Hepatocyte (in vitro differentiated cells): ENCODE results near the gene CASTOR2. TPM values are rescaled to one million over a fixed set of nuclear protein-coding genes. Genes with fewer than 3 reads are reported as not detected.
"Not testable (repeated sequence)": the region's sequence is repeated elsewhere in the genome, so short reads cannot be mapped to it uniquely, and the experiment has no call there.

Experiments used
- DNase-seq: peaks from one replicate; pipeline ENCODE4 v3.0.0-alpha.2; 2016; ENCODE audit warnings: low spot score
- H2AFZ ChIP-seq: fragments of 200-600 bp; sonication (generic); 2 replicates; pipeline ENCODE4 v1.6.0; 2016; ENCODE audit warnings: antibody characterized with exemption, mild to moderate bottlenecking
- H3K27ac ChIP-seq: fragments of 200-600 bp; sonication (generic); 2 replicates; pipeline ENCODE4 v1.5.1; 2016; ENCODE audit warnings: mild to moderate bottlenecking
- H3K27me3 ChIP-seq: fragments of 200-600 bp; sonication (generic); 2 replicates; pipeline ENCODE4 v1.6.1; 2016
- H3K36me3 ChIP-seq: fragments of 200-600 bp; sonication (generic); replicated peaks from 2 replicates; pipeline ENCODE4 v1.5.1; 2016; ENCODE audit warnings: low read depth; ENCODE audit not compliant: insufficient read depth
- H3K4me1 ChIP-seq: fragments of 200-600 bp; sonication (generic); 2 replicates; pipeline ENCODE4 v1.5.1; 2016; ENCODE audit warnings: mild to moderate bottlenecking, moderate library complexity; ENCODE audit not compliant: insufficient read depth
- H3K4me2 ChIP-seq: fragments of 200-600 bp; sonication (generic); 2 replicates; pipeline ENCODE4 v1.6.0; 2016
- H3K4me3 ChIP-seq: fragments of 200-600 bp; sonication (generic); 2 replicates; pipeline ENCODE4 v1.5.1; 2016; ENCODE audit warnings: mild to moderate bottlenecking
- H3K79me2 ChIP-seq: fragments of 200-600 bp; sonication (generic); 2 replicates; pipeline ENCODE4 v1.6.0; 2017; ENCODE audit warnings: mild to moderate bottlenecking
- H3K9me2 ChIP-seq: fragments of 200-600 bp; sonication (generic); replicated peaks from 2 replicates; pipeline ENCODE4 v1.6.0; 2017; ENCODE audit warnings: mild to moderate bottlenecking; ENCODE audit not compliant: insufficient read depth
- H3K9me3 ChIP-seq: fragments of 200-600 bp; sonication (generic); 2 replicates; pipeline ENCODE4 v1.5.1; 2016; ENCODE audit warnings: low read depth, mild to moderate bottlenecking
- H4K20me1 ChIP-seq: fragments of 200-600 bp; sonication (generic); 2 replicates; pipeline ENCODE4 v1.6.0; 2016; ENCODE audit warnings: mild to moderate bottlenecking; ENCODE audit not compliant: insufficient read depth, poor library complexity, severe bottlenecking
- WGBS: methylation state at CpG from one replicate; pipeline ENCODE4 v1.1.6; 2016; ENCODE audit warnings: low lambda C conversion rate; ENCODE audit errors: missing lambda C conversion rate; 5-methylcytosine and 5-hydroxymethylcytosine counted together
- polyA plus RNA-seq: library from polyadenylated mRNA; unstranded; fragments of >200 nt; fragmentation: Nextera tagmentation; extraction: Ambion mirVana; gene quantifications from 2 replicates; pipeline ENCODE4 v1.2.1, GENCODE V29; 2016
- total RNA-seq: library from RNA; depleted of rRNA; stranded (reverse); fragments of >200 nt; gene quantifications from 2 replicates; pipeline ENCODE4 v1.2.3, GENCODE V29; 2014

The CASTOR2 gene
- total RNA-seq = 19.5 and 19.9 TPM in 2 replicates
- 10.0 and 11.5 TPM in 2 replicates for polyA plus RNA-seq

GRCh38 chr7:74964511-74965119 lies at the start of gene CASTOR2:
Gene CASTOR2 (plus strand): TSS chr7:74964705. CDS start chr7:74964986, 281 bp downstream.
- H3K79me2 ChIP-seq, H3K27me3 ChIP-seq, H3K4me1 ChIP-seq, H3K36me3 ChIP-seq, H4K20me1 ChIP-seq, H3K9me3 ChIP-seq, DNase-seq, H3K4me3 ChIP-seq, H3K9me2 ChIP-seq, H2AFZ ChIP-seq: not testable (repeated sequence)
- Histone ChIP-seq H3K4me2 (peak within 1 kb of the TSS; percentile 74), H3K27ac (peak within 1 kb of the TSS; percentile 43)
- WGBS = 0% methylated on average over 5 of the region's 84 CpGs

- not testable (repeated sequence) for H4K20me1 ChIP-seq, H3K4me3 ChIP-seq, H3K9me3 ChIP-seq, H3K27me3 ChIP-seq, DNase-seq, H3K4me1 ChIP-seq, H2AFZ ChIP-seq, H3K9me2 ChIP-seq, H3K27ac ChIP-seq, H3K79me2 ChIP-seq, H3K4me2 ChIP-seq, H3K36me3 ChIP-seq
- 79% methylated on average over 8 of the region's 10 CpGs for WGBS
Measured at GRCh38 chr7:74922321-74922890, 42.1 kb upstream of the CASTOR2 start.

- H2AFZ ChIP-seq, H3K9me3 ChIP-seq, H3K9me2 ChIP-seq, H3K27ac ChIP-seq, H3K36me3 ChIP-seq, DNase-seq, H3K4me1 ChIP-seq, H3K27me3 ChIP-seq, H4K20me1 ChIP-seq, H3K79me2 ChIP-seq, H3K4me3 ChIP-seq, H3K4me2 ChIP-seq: not testable (repeated sequence)
- 100% methylated on average over 1 of the region's 1 CpG for WGBS
Measured at GRCh38 chr7:74923644-74924043, 40.9 kb upstream of the CASTOR2 start.

- not testable (repeated sequence) for DNase-seq, H3K4me2 ChIP-seq, H3K4me3 ChIP-seq, H3K9me2 ChIP-seq, H3K27me3 ChIP-seq, H3K27ac ChIP-seq, H3K4me1 ChIP-seq, H3K9me3 ChIP-seq, H3K36me3 ChIP-seq, H3K79me2 ChIP-seq, H2AFZ ChIP-seq, H4K20me1 ChIP-seq
- WGBS = no CpG with 5 or more reads among the region's 1 CpG
Measured at GRCh38 chr7:74926968-74927367, 37.5 kb upstream of the CASTOR2 start.

- not testable (repeated sequence) for H3K27ac ChIP-seq, H4K20me1 ChIP-seq, H3K4me3 ChIP-seq, H3K4me2 ChIP-seq, H3K36me3 ChIP-seq, H3K9me3 ChIP-seq, DNase-seq, H3K4me1 ChIP-seq, H2AFZ ChIP-seq, H3K9me2 ChIP-seq, H3K27me3 ChIP-seq, H3K79me2 ChIP-seq
- 50% methylated on average over 1 of the region's 6 CpGs for WGBS
Measured at GRCh38 chr7:74931563-74932328, 32.8 kb upstream of the CASTOR2 start.

- not testable (repeated sequence) for H4K20me1 ChIP-seq, H3K27ac ChIP-seq, H3K9me2 ChIP-seq, H3K79me2 ChIP-seq, H3K9me3 ChIP-seq, H3K36me3 ChIP-seq, DNase-seq, H3K4me3 ChIP-seq, H3K27me3 ChIP-seq, H3K4me1 ChIP-seq, H3K4me2 ChIP-seq, H2AFZ ChIP-seq
- no CpG with 5 or more reads among the region's 2 CpGs for WGBS
Measured at GRCh38 chr7:74939429-74939828, 25.1 kb upstream of the CASTOR2 start.

- H3K27me3 ChIP-seq, H3K27ac ChIP-seq, H3K4me1 ChIP-seq, H4K20me1 ChIP-seq, H3K9me2 ChIP-seq, H3K79me2 ChIP-seq, H3K36me3 ChIP-seq, DNase-seq, H3K4me3 ChIP-seq, H3K9me3 ChIP-seq, H2AFZ ChIP-seq, H3K4me2 ChIP-seq: not testable (repeated sequence)
- 89% methylated on average over 7 of the region's 9 CpGs for WGBS
Measured at GRCh38 chr7:74941302-74942069, 23.0 kb upstream of the CASTOR2 start.

GRCh38 chr7:74943923-74944322 lies 20.6 kb upstream of the CASTOR2 start:
- not testable (repeated sequence) for H3K9me3 ChIP-seq, DNase-seq, H3K36me3 ChIP-seq, H3K4me2 ChIP-seq, H3K79me2 ChIP-seq, H2AFZ ChIP-seq, H4K20me1 ChIP-seq, H3K4me1 ChIP-seq, H3K27me3 ChIP-seq, H3K4me3 ChIP-seq, H3K27ac ChIP-seq, H3K9me2 ChIP-seq
- WGBS = 95% methylated on average over 3 of the region's 4 CpGs
